Panc1 (cell line): ENCODE measurements around the gene RBMS1. TPM values are rescaled to one million over a fixed set of nuclear protein-coding genes. Genes with fewer than 3 reads are reported as not detected.
A peak's percentile ranks its signal among the peaks of the same experiment; 100 is the strongest.

ENCODE experiments used
- ATAC-seq: fragments of 200-7000 bp; cut with Tn5 transposase; 2 replicates; pipeline ENCODE4 v1.9.1; 2020; ENCODE audit warnings: mild to moderate bottlenecking, moderate library complexity
- BruUV-seq: library from RNA; stranded (reverse); fragments of 400-500 nt; replicated peaks from 2 replicates; lab custom pipeline; 2021; lab: Mats Ljungman, UMichigan
- CTCF ChIA-PET: fragments of 300-600 bp; sonication (Branson Sonifier 250); formaldehyde crosslinking; loops from one replicate; lab custom pipeline; 2022; ENCODE audit warnings: antibody characterized with exemption; lab: Charles Lee
- POLR2A ChIA-PET: fragments of 300-600 bp; sonication (Branson Sonifier 250); formaldehyde crosslinking; loops from one replicate; lab custom pipeline; 2022; ENCODE audit warnings: antibody characterized with exemption; lab: Charles Lee
- DNase-seq: peaks from one replicate; pipeline ENCODE4 v3.0.0-alpha.2; 2010; ENCODE audit warnings: low read depth, low spot score
- H3K27ac ChIP-seq: 2 replicates; pipeline ENCODE4 v1.5.1; 2011; ENCODE audit warnings: mild to moderate bottlenecking, low read length, inconsistent platforms
- H3K27me3 ChIP-seq: fragments of 200-500 bp; sonication (Bioruptor generic); 2 replicates; pipeline ENCODE4 v1.6.0; 2014; ENCODE audit warnings: low read length, inconsistent platforms; ENCODE audit not compliant: control insufficient read depth, insufficient read depth
- H3K36me3 ChIP-seq: fragments of 200-500 bp; sonication (Bioruptor generic); 2 replicates; pipeline ENCODE4 v1.5.1; 2014; ENCODE audit warnings: inconsistent platforms, mild to moderate bottlenecking, low read length, moderate library complexity; ENCODE audit not compliant: control insufficient read depth, insufficient read depth
- H3K4me1 ChIP-seq: 2 replicates; pipeline ENCODE4 v1.5.1; 2011; ENCODE audit warnings: inconsistent platforms, mild to moderate bottlenecking, low read length, moderate library complexity; ENCODE audit not compliant: control insufficient read depth, insufficient read depth
- H3K4me3 ChIP-seq, 2 experiments: 2 replicates each; pipeline ENCODE4 v1.5.1; 2011 to 2012; ENCODE audit warnings: low read depth in 2 of 2, low read length in 2 of 2, mild to moderate bottlenecking in 2 of 2, inconsistent platforms in 1 of 2, moderate library complexity in 1 of 2
- H3K9me3 ChIP-seq: fragments of 200-500 bp; sonication (Bioruptor generic); 2 replicates; pipeline ENCODE4 v1.5.1; 2014; ENCODE audit warnings: low read depth, mild to moderate bottlenecking, inconsistent platforms, low read length, moderate library complexity; ENCODE audit not compliant: control insufficient read depth, insufficient read depth
- CTCF ChIP-seq: fragments of 450-650 bp; IDR thresholded peaks from 2 replicates; pipeline ENCODE4 v1.5.1; 2017; ENCODE audit warnings: mild to moderate bottlenecking
- POLR2AphosphoS5 ChIP-seq: IDR thresholded peaks from 2 replicates; pipeline ENCODE4 v1.6.1; 2012; ENCODE audit warnings: mild to moderate bottlenecking, low read depth, low read length, moderate library complexity
- REST ChIP-seq, 2 experiments: IDR thresholded peaks; 2 replicates each; pipeline ENCODE4 v1.6.1; 2011 to 2012; ENCODE audit warnings: low read depth in 2 of 2, control low read depth in 1 of 2, low read length in 1 of 2, mild to moderate bottlenecking in 1 of 2, moderate library complexity in 1 of 2; ENCODE audit not compliant: insufficient read depth in 1 of 2
- SIN3A ChIP-seq: IDR thresholded peaks from 2 replicates; pipeline ENCODE4 v1.6.1; 2012; ENCODE audit warnings: low read depth, mild to moderate bottlenecking, low read length, moderate library complexity, borderline replicate concordance; ENCODE audit not compliant: insufficient read depth
- TCF7L2 ChIP-seq: IDR thresholded peaks from 2 replicates; pipeline ENCODE4 v1.6.1; 2011; ENCODE audit warnings: mild to moderate bottlenecking, low read depth, low read length, inconsistent platforms
- in situ Hi-C: cut with HindIII; loops from 2 replicates; pipeline ENCODE4 v1.10.0; 2016; ENCODE audit warnings: low sequenced_read_pairs, low pct_unique_long_range_greater_than_20kb
- intact Hi-C: fragments of 100-400 bp; cut with micrococcal nuclease; formaldehyde crosslinking; loops from one replicate; pipeline ENCODE4 v1.10.0; 2022; ENCODE audit not compliant: unreplicated experiment
- total RNA-seq: library from RNA; stranded (reverse); gene quantifications from one replicate; pipeline ENCODE4 v1.2.1, GENCODE V29; 2021; ENCODE audit not compliant: unreplicated experiment

The RBMS1 gene
- total RNA-seq, 1 experiment from 2014 or later: 67.0 TPM

- Histone ChIP-seq H3K4me1 (no peaks in the 10 kb centered on the region; the same call in 1 of the 2 replicates), H3K27me3 (no peaks in the 10 kb centered on the region), H3K9me3 (no peaks in the 10 kb centered on the region), H3K4me3 (no peak overlapping the region), H3K27ac (no peak overlapping the region; the same call in 1 of the 2 replicates), H3K36me3 (no peaks in the 10 kb centered on the region)
- DNase-seq (no peak), ATAC-seq (peak; percentile 38; the same call in 1 of the 2 replicates)
- in situ Hi-C loops (no loop called here), intact Hi-C loops (no loop called here)
- BruUV-seq: no TSS peak
- ChIA-PET POLR2A (no interaction called here), CTCF (no interaction called here)
- TF ChIP-seq REST (IDR thresholded peaks at IDR 0.05; ENCODE audit: insufficient read depth in 1 of 2, low read depth in 2 of 2, low read length in 1 of 2): no peak
- TF ChIP-seq TCF7L2: no peak
- TF ChIP-seq SIN3A: no peak
- no peak for TF ChIP-seq CTCF
- no peak for TF ChIP-seq POLR2AphosphoS5
Observed at GRCh38 chr2:160253440-160254188, 240.0 kb downstream of the RBMS1 start.

GRCh38 chr2:160252900-160253299 is 240.7 kb downstream of the RBMS1 start:
- no peaks in the 10 kb centered on the region; the same call in 1 of the 2 replicates for H3K4me1 ChIP-seq
- no peak overlapping the region for H3K4me3 ChIP-seq
- in situ Hi-C loops (no loop called here), intact Hi-C loops (no loop called here)
- no peaks in the 10 kb centered on the region for H3K36me3 ChIP-seq
- POLR2A ChIA-PET: no interaction called here
- H3K9me3 ChIP-seq: no peaks in the 10 kb centered on the region
- no peak for ATAC-seq
- peak overlapping the region; percentile 15; the same call in 1 of the 2 replicates for H3K27ac ChIP-seq
- no peaks in the 10 kb centered on the region for H3K27me3 ChIP-seq
- DNase-seq: no peak
- no TSS peak for BruUV-seq
- no peak for TF ChIP-seq CTCF
- no peak for TF ChIP-seq TCF7L2
- no peak for TF ChIP-seq REST (IDR thresholded peaks at IDR 0.05; ENCODE audit: insufficient read depth in 1 of 2, low read depth in 2 of 2, low read length in 1 of 2)
- no peak for TF ChIP-seq POLR2AphosphoS5
- no peak for TF ChIP-seq SIN3A
- CTCF ChIA-PET: no interaction called here
